WI38 (cell line): ENCODE measurements around the gene WIPF1.

ENCODE experiments used
- H3K4me3 ChIP-seq: 2 replicates; pipeline ENCODE4 v1.5.1; 2011; ENCODE audit warnings: low read depth, mild to moderate bottlenecking, control low read depth, low read length
- CTCF ChIP-seq: IDR thresholded peaks from 2 replicates; pipeline ENCODE4 v1.5.1; 2012; ENCODE audit warnings: low read depth, mild to moderate bottlenecking, control low read depth, low read length

Gene WIPF1

GRCh38 chr2:174595891-174596397 lies 1.7 kb downstream of the WIPF1 start:
- H3K4me3 ChIP-seq, result no peak overlapping the region
- TF ChIP-seq CTCF, result no peak

- H3K4me3 ChIP-seq, result no peak overlapping the region
- no peak for TF ChIP-seq CTCF
Measured at GRCh38 chr2:174595116-174595809, 2.3 kb downstream of the WIPF1 start.

- TF ChIP-seq CTCF, result no peak
- no peak overlapping the region for H3K4me3 ChIP-seq
Measured at GRCh38 chr2:174594456-174594855, 3.1 kb downstream of the WIPF1 start.

- no peak for TF ChIP-seq CTCF
- no peak overlapping the region for H3K4me3 ChIP-seq
Measured at GRCh38 chr2:174593574-174594203, 3.9 kb downstream of the WIPF1 start.

GRCh38 chr2:174593041-174593440 lies 4.6 kb downstream of the WIPF1 start:
- H3K4me3 ChIP-seq, result no peak overlapping the region
- TF ChIP-seq CTCF, result no peak

- TF ChIP-seq CTCF, result no peak
- no peak overlapping the region for H3K4me3 ChIP-seq
Measured at GRCh38 chr2:174591740-174592139, 5.9 kb downstream of the WIPF1 start.

GRCh38 chr2:174590928-174591648 lies 6.5 kb downstream of the WIPF1 start:
- TF ChIP-seq CTCF, result no peak
- no peak overlapping the region for H3K4me3 ChIP-seq
